ENCODE data around the gene GIPC2. TPM values are rescaled to one million over a fixed set of nuclear protein-coding genes. Genes with fewer than 3 reads are reported as not detected.
A peak's percentile ranks its signal among the peaks of the same experiment; 100 is the strongest.
"Not testable (repeated sequence)": the region's sequence is repeated elsewhere in the genome, so short reads cannot be mapped to it uniquely, and the experiment has no call there.

The GIPC2 gene
- polyA plus RNA-seq, 2 of the 4 experiments (the other 2 are of a cell fraction), result 0.06 TPM; not detected in 1

DNA sequence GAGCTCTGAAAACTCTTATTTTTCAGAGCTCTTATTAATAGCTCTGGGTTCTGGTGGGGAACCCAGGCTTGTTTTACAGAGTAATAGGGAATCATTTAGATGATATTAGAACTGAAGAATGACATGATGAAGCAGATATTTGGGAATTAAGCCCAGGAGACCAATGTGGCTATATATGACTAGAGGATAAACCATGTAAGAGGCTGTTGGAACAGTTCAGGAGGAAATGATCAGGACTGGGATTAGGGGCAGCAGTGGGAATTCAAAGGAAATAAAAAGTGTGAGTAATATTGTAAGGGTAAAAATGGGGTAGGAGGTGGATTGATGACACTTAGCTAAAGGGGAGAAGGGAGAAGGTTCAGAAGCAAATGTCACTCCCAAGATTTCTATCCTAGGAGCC, 58.6 kb downstream of the GIPC2 start:
- no peak for FAIRE-seq
- Histone ChIP-seq H3K4me3 (no peak overlapping the region), H3K27ac (peak overlapping the region in 1 of 2 experiments; percentile 61; a peak in 2 of 6 replicates), H3K4me1 (peaks cover 21% of the 10 kb centered on the region), H3K4me2 (no peak overlapping the region), H3K9me3 (no peaks in the 10 kb centered on the region)
- no peak for DNase-seq (ENCODE audit: low read depth in 1 of 2, low spot score in 1 of 2)
- ChIA-PET POLR2A (interaction anchor here (1.4 kb wide), 1 partner anchor 100 kb away, joined by 6 read pairs; the partner anchor contains the start of gene DNAJB4), CTCF (interaction anchor here (0.7 to 6.9 kb wide), 3 partner anchors 10 to 98 kb away, joined by 3 to 57 read pairs (median 4); no protein-coding TSS in a partner anchor)
- TF ChIP-seq, protein P1, sequence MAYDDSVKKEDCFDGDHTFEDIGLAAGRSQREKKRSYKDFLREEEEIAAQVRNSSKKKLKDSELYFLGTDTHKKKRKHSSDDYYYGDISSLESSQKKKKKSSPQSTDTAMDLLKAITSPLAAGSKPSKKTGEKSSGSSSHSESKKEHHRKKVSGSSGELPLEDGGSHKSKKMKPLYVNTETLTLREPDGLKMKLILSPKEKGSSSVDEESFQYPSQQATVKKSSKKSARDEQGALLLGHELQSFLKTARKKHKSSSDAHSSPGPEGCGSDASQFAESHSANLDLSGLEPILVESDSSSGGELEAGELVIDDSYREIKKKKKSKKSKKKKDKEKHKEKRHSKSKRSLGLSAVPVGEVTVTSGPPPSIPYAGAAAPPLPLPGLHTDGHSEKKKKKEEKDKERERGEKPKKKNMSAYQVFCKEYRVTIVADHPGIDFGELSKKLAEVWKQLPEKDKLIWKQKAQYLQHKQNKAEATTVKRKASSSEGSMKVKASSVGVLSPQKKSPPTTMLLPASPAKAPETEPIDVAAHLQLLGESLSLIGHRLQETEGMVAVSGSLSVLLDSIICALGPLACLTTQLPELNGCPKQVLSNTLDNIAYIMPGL (CRISPR knock-in tag; IDR thresholded peaks at IDR 0.05; ENCODE audit: borderline replicate concordance), result no peak
- TF ChIP-seq TFCP2L1 (CRISPR knock-in tag; IDR thresholded peaks at IDR 0.05) (no peak), RNF2 (IDR thresholded peaks at IDR 0.05; ENCODE audit: borderline replicate concordance, low read depth) (no peak), KDM5A (IDR thresholded peaks at IDR 0.05) (no peak), CBX2 (IDR thresholded peaks at IDR 0.05; ENCODE audit: borderline replicate concordance, low read depth) (no peak), FOSB (CRISPR knock-in tag; IDR thresholded peaks at IDR 0.05) (no peak), ZSCAN20 (CRISPR knock-in tag; IDR thresholded peaks at IDR 0.05) (no peak), ATOH8 (CRISPR knock-in tag; IDR thresholded peaks at IDR 0.05; ENCODE audit: low read depth) (no peak), FOSL2 (IDR thresholded peaks at IDR 0.05) (no peak), FOSL2 (CRISPR knock-in tag; IDR thresholded peaks at IDR 0.05) (no peak), POLR2A (IDR thresholded peaks at IDR 0.05; ENCODE audit: low read length) (no peak), SMC3 (IDR thresholded peaks at IDR 0.05) (no peak)
- TF ChIP-seq, protein P2, sequence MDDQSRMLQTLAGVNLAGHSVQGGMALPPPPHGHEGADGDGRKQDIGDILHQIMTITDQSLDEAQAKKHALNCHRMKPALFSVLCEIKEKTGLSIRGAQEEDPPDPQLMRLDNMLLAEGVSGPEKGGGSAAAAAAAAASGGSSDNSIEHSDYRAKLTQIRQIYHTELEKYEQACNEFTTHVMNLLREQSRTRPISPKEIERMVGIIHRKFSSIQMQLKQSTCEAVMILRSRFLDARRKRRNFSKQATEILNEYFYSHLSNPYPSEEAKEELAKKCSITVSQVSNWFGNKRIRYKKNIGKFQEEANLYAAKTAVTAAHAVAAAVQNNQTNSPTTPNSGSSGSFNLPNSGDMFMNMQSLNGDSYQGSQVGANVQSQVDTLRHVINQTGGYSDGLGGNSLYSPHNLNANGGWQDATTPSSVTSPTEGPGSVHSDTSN (IDR thresholded peaks at IDR 0.05), result no peak
- TF ChIP-seq, protein P3, sequence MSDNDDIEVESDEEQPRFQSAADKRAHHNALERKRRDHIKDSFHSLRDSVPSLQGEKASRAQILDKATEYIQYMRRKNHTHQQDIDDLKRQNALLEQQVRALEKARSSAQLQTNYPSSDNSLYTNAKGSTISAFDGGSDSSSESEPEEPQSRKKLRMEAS (IDR thresholded peaks at IDR 0.05), result no peak
- ATAC-seq, result no peak; a peak in 1 of 6 replicates

DNA sequence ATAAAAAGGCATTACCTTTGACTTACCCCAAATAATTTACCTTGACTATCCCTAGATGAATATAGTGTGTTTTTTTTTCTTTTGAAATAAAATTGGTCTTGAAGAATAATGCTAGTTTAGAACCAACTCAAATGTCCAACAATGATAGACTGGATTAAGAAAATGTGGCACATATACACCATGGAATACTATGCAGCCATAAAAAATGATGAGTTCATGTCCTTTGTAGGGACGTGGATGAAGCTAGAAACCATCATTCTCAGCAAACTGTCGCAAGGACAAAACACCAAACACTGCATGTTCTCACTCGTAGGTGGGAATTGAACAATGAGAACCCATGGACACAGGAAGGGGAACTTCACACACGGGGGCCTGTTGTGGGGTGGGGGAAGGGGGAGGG, 63.9 kb downstream of the GIPC2 start:
- CTCF ChIA-PET; H3K4me3 ChIP-seq; H3K27ac ChIP-seq; H3K4me1 ChIP-seq; ATAC-seq; H3K4me2 ChIP-seq; FAIRE-seq; H3K9me3 ChIP-seq; DNase-seq (ENCODE audit: low read depth in 1 of 2, low spot score in 1 of 2): not testable (repeated sequence)
- 42% methylated on average over 4 of the region's 4 CpGs for WGBS (ENCODE audit: missing lambda C conversion rate)
- POLR2A ChIA-PET, result interaction anchor here (2.1 kb wide), 1 partner anchor 105 kb away, joined by 16 read pairs; the partner anchor contains the start of gene DNAJB4

DNA sequence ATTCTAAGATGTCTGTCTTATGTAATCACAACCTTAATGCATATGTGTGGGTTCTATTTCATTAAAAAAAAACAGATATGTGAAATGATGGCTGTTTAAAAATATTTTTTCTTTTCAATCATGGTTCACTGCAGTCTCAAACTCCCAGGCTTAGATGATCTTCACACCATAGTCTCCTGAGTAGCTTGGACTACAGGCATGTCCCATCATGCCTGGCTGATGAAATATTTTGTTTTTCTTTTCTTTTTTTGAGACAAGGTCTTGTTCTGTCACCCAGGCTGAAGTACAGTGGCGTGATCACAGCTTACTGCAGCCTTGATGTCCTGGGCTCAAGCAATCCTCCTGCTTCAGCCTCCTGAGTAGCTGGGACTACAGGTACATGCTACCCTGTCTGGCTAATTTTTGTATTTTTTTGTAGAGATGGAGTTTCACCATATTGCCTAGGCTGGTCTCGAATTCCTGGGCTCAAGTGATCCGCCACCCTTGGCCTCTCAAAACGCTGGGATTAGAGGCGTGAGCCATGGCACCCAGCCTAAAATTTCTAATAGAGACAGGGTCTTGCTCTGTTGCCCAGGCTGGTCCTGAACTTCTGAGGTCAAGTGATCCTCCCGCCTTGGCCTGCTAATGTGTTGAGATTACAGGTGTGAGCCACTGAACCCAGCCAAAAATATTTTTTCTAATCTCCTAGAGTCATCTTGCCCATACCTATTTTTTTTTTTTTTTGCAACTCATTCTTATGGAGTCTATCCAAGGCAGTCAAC, 67.6 kb downstream of the GIPC2 start:
- ATAC-seq (no peak), DNase-seq (ENCODE audit: low read depth in 1 of 2, low spot score in 1 of 2) (no peak), FAIRE-seq (no peak)
- ChIA-PET CTCF (interaction anchor here (0.6 to 3.3 kb wide), 15 partner anchors 11 to 291 kb away, joined by 3 to 57 read pairs (median 8); partner anchors contain the start of genes DNAJB4 and FUBP1), POLR2A (interaction anchor here (3.4 kb wide), 1 partner anchor 109 kb away, joined by 27 read pairs; the partner anchor contains the start of gene DNAJB4)
- H3K27ac ChIP-seq, result peak overlapping the region in 1 of 2 experiments; percentile 56; a peak in 2 of 6 replicates
- no peak overlapping the region for H3K4me2 ChIP-seq
- H3K9me3 ChIP-seq, result no peaks in the 10 kb centered on the region
- no peak overlapping the region for H3K4me3 ChIP-seq
- no peak for TF ChIP-seq FOSL2 (IDR thresholded peaks at IDR 0.05)
- TF ChIP-seq FOSL2 (CRISPR knock-in tag; IDR thresholded peaks at IDR 0.05), result no peak
- TF ChIP-seq HOXA7 (CRISPR knock-in tag; IDR thresholded peaks at IDR 0.05), result no peak
- TF ChIP-seq ZSCAN20 (CRISPR knock-in tag; IDR thresholded peaks at IDR 0.05), result no peak
- no peak for TF ChIP-seq KDM5A (IDR thresholded peaks at IDR 0.05)
- TF ChIP-seq MAFK (IDR thresholded peaks at IDR 0.05; ENCODE audit: partially characterized antibody), result no peak
- no peak for TF ChIP-seq CHD4 (IDR thresholded peaks at IDR 0.05; ENCODE audit: borderline replicate concordance)
- no peak for TF ChIP-seq HEYL (CRISPR knock-in tag; IDR thresholded peaks at IDR 0.05)
- no peak for TF ChIP-seq FOSB (CRISPR knock-in tag; IDR thresholded peaks at IDR 0.05)
- no peak for TF ChIP-seq ELK1 (IDR thresholded peaks at IDR 0.05; ENCODE audit: low read depth, low read length)
- no peak for TF ChIP-seq CTCF (IDR thresholded peaks at IDR 0.05)
- TF ChIP-seq POLR2AphosphoS2 (conservative IDR thresholded peaks at IDR 0.05; ENCODE audit: low read length), result no peak
- TF ChIP-seq CEBPB (IDR thresholded peaks at IDR 0.05), result no peak
- TF ChIP-seq SREBF2 (IDR thresholded peaks at IDR 0.05), result no peak
- TF ChIP-seq MYC (IDR thresholded peaks at IDR 0.05; ENCODE audit: borderline replicate concordance, low read length), result no peak
- TF ChIP-seq HOXB13 (CRISPR knock-in tag; IDR thresholded peaks at IDR 0.05; ENCODE audit: low read depth), result no peak
- TF ChIP-seq RNF2 (IDR thresholded peaks at IDR 0.05; ENCODE audit: borderline replicate concordance, low read depth), result no peak
- no peak for TF ChIP-seq KDM1A (IDR thresholded peaks at IDR 0.05; ENCODE audit: low read depth)
- WGBS (ENCODE audit: missing lambda C conversion rate), result 95% methylated on average over 6 of the region's 6 CpGs
- no peaks in the 10 kb centered on the region for H3K4me1 ChIP-seq
